A673 (cell line): ENCODE measurements around the gene AJAP1.

Experiments used
- CTCF ChIP-seq: fragments of 300-800, 200-600 bp; sonication (generic); conservative IDR thresholded peaks from 2 replicates; pipeline ENCODE4 v1.5.1; 2017; ENCODE audit warnings: low read depth, mild to moderate bottlenecking, antibody characterized with exemption, low read length, moderate library complexity, mixed read lengths
- EZH2 ChIP-seq: fragments of 200-600 bp; sonication (generic); IDR thresholded peaks from 2 replicates; pipeline ENCODE4 v1.6.1; 2017; ENCODE audit warnings: borderline replicate concordance, low read depth, mild to moderate bottlenecking, mixed read lengths, antibody characterized with exemption, low read length; ENCODE audit not compliant: poor library complexity, severe bottlenecking

GRCh38 chr1:4684864-4685522 lies 30.6 kb downstream of the AJAP1 start:
- TF ChIP-seq CTCF (no peak), EZH2 (no peak)
